GM12872 (cell line): ENCODE data around the gene SNX33.

Experiments used
- TF ChIP-seq, protein P1 (sequence below): IDR thresholded peaks from 3 replicates; pipeline ENCODE4 v1.5.1; 2011; ENCODE audit warnings: low read depth, mild to moderate bottlenecking, low read length, moderate library complexity; ENCODE audit not compliant: insufficient read depth

SNX33 gene, protein sequence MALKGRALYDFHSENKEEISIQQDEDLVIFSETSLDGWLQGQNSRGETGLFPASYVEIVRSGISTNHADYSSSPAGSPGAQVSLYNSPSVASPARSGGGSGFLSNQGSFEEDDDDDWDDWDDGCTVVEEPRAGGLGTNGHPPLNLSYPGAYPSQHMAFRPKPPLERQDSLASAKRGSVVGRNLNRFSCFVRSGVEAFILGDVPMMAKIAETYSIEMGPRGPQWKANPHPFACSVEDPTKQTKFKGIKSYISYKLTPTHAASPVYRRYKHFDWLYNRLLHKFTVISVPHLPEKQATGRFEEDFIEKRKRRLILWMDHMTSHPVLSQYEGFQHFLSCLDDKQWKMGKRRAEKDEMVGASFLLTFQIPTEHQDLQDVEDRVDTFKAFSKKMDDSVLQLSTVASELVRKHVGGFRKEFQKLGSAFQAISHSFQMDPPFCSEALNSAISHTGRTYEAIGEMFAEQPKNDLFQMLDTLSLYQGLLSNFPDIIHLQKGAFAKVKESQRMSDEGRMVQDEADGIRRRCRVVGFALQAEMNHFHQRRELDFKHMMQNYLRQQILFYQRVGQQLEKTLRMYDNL

GRCh38 chr15:75647370-75648155 lies at the start of gene SNX33:
Gene SNX33, plus strand, starts transcription at chr15:75647912. Its CDS starts 1,191 bp downstream, at chr15:75649103.
- TF ChIP-seq, protein P1, sequence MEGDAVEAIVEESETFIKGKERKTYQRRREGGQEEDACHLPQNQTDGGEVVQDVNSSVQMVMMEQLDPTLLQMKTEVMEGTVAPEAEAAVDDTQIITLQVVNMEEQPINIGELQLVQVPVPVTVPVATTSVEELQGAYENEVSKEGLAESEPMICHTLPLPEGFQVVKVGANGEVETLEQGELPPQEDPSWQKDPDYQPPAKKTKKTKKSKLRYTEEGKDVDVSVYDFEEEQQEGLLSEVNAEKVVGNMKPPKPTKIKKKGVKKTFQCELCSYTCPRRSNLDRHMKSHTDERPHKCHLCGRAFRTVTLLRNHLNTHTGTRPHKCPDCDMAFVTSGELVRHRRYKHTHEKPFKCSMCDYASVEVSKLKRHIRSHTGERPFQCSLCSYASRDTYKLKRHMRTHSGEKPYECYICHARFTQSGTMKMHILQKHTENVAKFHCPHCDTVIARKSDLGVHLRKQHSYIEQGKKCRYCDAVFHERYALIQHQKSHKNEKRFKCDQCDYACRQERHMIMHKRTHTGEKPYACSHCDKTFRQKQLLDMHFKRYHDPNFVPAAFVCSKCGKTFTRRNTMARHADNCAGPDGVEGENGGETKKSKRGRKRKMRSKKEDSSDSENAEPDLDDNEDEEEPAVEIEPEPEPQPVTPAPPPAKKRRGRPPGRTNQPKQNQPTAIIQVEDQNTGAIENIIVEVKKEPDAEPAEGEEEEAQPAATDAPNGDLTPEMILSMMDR = peak; percentile 75

DNA sequence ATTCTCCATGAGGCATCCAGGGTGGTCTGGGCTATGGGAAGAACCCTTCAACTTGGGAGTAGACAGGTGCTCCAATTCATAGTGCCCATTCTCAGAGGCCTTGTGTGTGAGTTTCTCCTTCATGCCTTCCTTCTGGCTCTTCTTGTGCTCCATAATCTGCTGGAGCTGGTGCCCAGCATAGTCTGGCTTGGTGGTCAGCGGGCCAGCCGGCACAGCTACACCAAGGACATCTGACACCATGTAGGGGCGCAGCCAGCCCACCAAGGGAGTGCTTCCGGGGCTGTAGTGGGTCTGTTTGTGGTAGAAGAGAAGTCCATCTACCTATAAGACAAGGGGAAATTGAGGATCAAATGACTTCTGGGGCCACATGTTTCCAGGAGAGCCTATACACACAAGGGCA lies 49.4 kb upstream of the SNX33 start:
- TF ChIP-seq, protein P1 = no peak

DNA sequence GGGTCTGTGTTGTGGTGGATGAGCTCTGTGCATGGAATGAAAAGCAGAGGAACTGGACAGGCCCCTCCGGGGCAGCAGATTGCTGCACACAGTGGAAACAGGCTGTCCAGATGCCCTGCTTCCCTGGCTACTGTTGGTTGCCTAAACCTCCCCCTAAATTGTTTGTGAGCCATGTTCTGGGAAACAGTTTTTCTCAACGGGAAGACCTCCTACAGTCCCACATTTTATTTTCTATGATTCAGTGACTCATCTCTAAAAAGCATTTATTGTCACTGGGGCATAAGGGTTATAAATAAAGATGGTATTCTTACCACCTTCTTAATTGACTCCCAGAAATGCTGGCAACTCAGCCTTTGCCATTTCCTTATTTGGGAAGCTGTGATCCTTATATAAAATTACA lies 48.3 kb upstream of the SNX33 start:
- TF ChIP-seq, protein P1 = no peak

DNA sequence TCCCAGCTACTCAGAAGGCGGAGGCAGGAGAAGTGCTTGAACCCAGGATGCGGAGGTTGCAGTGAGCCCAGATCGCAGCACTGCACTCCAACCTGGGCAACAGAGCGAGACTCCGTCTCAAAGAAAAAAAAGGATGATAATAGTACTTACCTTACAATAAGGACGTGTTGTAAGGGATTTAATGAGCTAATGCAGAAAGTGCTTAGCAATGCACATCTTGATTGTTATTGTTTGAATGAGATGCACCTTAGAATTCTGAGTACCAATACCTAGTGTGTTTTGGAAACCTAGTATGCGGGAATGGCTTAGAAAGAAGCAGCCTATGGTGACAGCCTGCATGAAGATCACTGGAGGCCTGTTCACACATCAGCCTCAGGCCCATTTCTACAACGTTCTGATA lies 41.7 kb upstream of the SNX33 start:
- TF ChIP-seq, protein P1 = no peak

DNA sequence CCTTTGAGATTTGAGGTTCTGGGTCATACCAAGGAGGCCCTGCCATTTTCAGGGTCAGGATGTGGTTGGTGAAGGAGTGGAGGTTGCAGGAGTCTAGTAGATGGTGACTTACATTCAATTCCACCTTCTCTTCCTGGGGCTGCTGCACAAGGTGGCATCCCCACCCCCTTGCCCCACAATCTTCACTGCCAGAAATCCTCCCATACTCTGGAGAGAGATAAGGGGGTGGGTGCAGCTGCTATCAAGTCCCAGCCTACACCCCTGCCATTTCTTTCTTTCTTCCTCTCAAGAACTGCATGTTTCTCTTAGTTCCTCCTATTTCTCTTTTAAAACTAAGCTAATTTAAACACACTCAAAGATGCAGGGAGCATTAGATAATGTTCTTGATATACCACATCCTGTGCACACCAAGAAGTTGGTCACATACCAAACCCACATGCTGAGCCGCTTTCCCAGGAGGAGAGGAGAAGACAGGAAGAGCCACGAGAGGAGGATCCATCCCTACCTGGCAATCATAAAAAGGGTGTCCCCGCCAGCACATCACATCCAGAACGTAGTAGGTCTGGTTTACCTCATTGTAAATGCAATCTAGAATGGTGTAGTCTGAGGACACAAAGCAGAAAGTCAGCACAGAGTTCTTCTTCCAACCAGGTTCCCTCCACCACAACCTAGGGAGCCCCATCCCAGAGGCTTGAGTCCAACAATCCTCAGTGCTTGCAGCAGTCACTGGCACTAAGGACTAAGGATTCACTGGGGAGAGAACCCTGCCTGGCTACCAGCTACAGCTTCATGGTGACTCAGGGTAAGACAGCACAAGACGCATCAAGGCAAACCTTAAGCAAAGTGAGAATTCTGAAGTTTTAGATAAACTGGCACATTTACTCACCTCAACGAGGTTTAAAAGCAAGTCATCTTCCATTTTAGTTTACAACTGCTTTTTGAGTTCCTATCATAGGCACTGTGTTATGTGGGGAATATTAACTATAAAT lies 40.7 kb upstream of the SNX33 start:
- TF ChIP-seq, protein P1 = no peak

DNA sequence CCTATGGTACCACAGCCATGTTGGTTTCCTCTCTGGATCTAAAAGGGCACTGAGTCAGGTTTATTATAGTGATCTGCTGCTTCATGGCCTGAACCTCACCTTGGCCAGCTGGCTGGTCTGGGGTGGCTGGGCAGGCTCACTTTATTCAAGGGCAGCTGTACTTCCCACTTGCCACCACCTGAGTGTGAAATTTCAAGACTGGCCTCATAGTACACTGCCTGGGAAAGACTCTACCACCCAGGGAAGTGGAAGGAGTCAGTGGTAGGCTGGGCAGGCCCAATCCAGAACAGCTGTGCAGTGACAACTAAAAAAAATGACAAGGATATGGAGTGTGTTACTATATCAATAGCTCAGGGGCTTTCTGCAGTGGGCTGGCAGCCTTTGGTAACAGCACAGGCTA lies 30.9 kb upstream of the SNX33 start:
- TF ChIP-seq, protein P1 = no peak
